NCI-H2227 treated with DMSO at 0.1 percent for 48 hours (cell line): ENCODE measurements around the gene PRUNE1.

Experiments used
- DNase-seq: peaks from one replicate; lab custom pipeline; 2025; lab: John Stamatoyannopoulos, UW

PRUNE1 gene

GRCh38 chr1:151005729-151006319, 2.4 kb upstream of the PRUNE1 start:
- no peak for DNase-seq

DNA sequence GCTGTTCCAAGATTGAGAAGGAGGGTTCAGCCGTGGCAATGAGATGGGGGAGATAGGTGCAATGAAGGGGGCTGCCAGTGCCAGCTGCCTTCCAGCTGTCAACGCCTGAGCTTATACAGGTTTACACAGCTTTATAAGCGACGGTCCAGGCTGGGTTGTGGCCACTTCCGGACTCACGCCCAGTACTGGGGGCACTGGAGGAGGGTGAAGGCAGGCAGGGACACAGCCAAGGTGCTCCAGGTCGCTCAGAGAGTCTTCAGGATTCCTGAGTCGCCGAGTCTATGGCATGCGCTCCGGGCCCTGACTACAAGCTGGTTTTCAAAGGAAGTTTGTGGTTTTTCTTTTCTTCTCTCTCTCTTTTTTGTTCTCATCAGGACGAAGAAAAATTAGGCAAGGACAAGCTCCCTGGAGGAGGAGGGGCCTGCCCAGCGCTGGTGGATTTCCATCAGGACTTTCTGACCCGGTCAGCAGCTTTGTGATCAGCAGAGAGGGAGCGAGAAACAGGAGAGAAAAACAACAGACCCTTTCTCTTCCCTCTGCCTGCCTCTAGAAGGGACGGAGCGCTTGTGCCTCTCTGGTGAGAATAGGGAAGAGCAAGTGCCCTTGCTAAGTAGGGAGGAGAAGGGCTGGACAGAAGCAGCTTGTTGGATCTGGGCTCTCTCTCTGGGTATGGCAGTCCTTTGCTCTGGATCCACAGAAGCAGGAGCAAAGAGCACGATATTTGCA, 1.8 kb upstream of the PRUNE1 start, which contains the start of gene MINDY1:
Gene MINDY1 (minus strand): TSS at position 576 of the 726 bp plus-strand sequence. CDS start 4,285 bp downstream, outside the sequence.
- DNase-seq = peak; percentile 77

- no peak for DNase-seq
Measured at GRCh38 chr1:151007853-151008243, 401 bp upstream of the PRUNE1 start.

GRCh38 chr1:151009206-151009587, 948 bp downstream of the PRUNE1 start:
- no peak for DNase-seq

- DNase-seq = no peak
Measured at GRCh38 chr1:151009674-151010345, 1.6 kb downstream of the PRUNE1 start.

- DNase-seq = no peak
Measured at GRCh38 chr1:151010346-151010726, 2.1 kb downstream of the PRUNE1 start.

- peak; percentile 56 for DNase-seq
Measured at GRCh38 chr1:151011154-151011850, 3.1 kb downstream of the PRUNE1 start.

DNA sequence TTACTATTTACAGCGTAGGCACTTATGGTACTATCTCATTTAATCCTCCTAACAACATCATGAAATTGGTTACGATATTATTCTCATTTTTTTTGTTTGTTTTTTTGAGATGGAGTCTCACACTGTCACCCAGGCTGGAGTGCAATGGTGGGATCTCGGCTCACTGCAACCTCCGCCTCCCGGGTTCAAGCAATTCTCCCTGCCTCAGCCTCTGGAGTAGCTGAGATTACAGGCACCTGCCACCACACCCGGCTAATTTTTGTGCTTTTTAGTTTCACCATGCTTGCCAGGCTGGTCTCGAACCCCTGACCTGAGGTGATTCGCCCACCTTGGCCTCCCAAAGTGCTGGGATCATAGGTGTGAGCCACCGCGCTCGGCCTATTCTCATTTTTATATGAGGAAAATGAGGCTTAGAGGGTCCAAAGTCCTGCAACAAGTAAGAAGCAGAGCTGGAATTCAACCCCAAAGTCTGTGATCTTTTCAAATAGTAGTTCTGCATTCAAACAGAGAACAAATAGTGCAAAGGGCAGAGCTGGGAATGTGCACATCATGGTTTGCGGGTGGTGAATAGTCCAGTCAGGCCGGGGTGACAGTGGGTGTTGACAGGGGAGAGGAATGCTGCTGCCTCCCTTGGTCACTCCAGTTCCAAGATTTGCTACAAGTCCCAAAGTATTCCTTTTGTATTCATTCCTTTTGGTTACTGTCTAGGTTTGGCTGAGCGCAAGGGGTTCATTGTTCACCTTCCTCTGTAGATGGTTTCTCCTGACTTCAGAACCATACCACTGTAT, 4.6 kb downstream of the PRUNE1 start:
- no peak for DNase-seq

GRCh38 chr1:151013518-151013917, 5.3 kb downstream of the PRUNE1 start:
- peak; percentile 53 for DNase-seq

DNA sequence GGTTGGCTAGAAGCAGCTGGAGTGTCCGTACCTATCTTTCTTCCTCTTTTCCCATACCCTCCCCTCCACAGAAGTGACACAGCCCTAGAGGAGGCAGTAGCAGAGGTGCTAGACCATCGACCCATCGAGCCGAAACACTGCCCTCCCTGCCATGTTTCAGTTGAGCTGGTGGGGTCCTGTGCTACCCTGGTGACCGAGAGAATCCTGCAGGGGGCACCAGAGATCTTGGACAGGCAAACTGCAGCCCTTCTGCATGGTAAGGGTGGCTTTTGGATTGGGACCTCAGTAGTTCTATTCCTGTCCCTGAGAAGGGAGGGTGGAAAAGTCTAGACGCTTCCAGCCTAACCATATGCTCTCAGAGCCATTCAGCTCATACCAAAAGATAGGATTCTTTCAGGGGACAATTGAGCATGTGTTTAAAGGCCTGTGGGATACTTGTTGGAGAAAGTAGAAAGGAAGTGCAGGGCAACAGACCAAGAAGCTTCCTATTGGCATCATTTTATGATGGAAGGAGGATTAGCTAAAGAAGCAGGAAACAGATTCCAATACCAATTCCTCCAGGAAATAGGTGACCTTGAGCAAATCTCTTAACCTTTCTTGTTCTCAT, 16.4 kb downstream of the PRUNE1 start:
- DNase-seq = peak; percentile 61

GRCh38 chr1:151026460-151026859, 18.2 kb downstream of the PRUNE1 start:
- no peak for DNase-seq

DNA sequence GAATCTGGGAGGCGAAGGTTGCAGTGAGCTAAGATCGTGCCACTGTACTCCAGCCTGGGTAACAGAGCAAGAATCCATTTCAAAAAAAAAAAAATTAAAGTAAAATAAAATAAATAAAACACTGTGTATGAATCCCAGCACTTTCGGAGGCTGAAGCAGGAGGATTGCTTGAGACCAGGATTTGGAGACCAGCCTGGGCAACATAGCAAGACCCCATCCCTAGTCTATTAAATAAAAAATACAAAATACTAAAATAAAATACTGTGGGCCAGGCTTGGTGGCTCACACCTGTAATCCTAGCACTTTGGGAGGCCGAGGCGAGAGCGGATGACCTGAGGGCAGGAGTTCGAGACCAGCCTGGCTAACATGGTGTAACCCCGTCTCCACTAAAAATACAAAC, 23.9 kb downstream of the PRUNE1 start:
- no peak for DNase-seq

- no peak for DNase-seq
Measured at GRCh38 chr1:151035167-151035566, 26.9 kb downstream of the PRUNE1 start.

GRCh38 chr1:151036356-151036755, 28.1 kb downstream of the PRUNE1 start, which contains the start of gene BNIPL:
Gene BNIPL, plus strand, starts transcription at chr1:151036586. Its CDS starts 140 bp downstream, at chr1:151036726.
- no peak for DNase-seq

DNA sequence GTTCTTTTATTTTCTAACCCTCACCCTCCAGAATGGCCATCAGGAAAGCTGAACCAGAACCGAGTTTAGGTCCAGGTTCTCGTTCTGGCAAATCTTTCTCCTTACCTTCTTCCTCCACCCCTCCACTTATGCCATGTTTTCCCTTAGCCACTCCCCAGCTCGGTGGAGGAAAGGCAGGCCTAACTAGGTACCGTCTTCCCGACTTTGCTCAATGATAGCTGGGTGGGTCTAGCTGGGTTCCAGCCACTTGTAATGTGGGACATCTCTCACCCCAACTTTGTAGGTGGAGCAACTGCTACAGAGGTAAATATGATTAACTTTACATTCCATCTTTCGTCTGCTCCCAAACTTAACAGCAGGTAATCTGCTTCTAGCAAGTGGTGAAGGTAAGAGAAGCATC, 28.8 kb downstream of the PRUNE1 start:
- no peak for DNase-seq

GRCh38 chr1:151039521-151039920, 31.3 kb downstream of the PRUNE1 start:
- DNase-seq = no peak

DNA sequence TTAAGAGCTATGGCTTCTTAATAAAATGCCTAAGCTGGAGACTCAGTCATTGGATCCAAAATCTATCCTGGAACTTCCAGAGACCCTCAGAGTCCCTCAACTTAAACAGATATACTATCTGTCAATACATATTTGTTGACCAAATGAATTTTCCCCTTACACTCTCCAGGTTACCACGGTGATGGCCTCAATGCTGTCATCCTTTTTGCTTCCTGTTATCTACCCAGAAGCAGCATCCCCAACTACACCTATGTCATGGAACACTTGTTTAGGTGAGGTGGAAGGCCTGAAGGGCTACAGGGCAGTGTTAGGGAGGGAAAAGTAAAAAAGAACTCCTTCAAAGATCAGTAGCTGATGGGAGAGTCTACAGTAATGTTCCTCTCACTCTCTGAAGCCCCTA, 34.9 kb downstream of the PRUNE1 start:
- DNase-seq = no peak

DNA sequence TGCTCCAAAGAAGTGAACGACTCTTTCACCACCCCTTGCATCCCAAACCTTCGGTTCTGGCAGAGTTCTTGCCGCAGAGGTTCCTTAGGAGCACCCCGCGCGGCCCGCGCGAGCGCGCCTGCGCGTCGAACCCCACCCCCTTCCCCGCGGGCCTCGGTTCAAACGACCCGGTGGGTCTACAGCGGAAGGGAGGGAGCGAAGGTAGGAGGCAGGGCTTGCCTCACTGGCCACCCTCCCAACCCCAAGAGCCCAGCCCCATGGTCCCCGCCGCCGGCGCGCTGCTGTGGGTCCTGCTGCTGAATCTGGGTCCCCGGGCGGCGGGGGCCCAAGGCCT, 39.3 kb downstream of the PRUNE1 start, which contains the start of gene C1orf56:
Gene C1orf56 (plus strand): TSS at position 161 of the 334 bp plus-strand sequence. CDS start 97 bp downstream, at position 258.
- DNase-seq = peak; percentile 79

DNA sequence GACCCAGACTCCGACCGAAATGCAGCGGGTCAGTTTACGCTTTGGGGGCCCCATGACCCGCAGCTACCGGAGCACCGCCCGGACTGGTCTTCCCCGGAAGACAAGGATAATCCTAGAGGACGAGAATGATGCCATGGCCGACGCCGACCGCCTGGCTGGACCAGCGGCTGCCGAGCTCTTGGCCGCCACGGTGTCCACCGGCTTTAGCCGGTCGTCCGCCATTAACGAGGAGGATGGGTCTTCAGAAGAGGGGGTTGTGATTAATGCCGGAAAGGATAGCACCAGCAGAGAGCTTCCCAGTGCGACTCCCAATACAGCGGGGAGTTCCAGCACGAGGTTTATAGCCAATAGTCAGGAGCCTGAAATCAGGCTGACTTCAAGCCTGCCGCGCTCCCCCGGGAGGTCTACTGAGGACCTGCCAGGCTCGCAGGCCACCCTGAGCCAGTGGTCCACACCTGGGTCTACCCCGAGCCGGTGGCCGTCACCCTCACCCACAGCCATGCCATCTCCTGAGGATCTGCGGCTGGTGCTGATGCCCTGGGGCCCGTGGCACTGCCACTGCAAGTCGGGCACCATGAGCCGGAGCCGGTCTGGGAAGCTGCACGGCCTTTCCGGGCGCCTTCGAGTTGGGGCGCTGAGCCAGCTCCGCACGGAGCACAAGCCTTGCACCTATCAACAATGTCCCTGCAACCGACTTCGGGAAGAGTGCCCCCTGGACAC, 39.8 kb downstream of the PRUNE1 start:
- DNase-seq = peak; percentile 37

GRCh38 chr1:151048645-151049032, 40.4 kb downstream of the PRUNE1 start:
- DNase-seq = no peak

DNA sequence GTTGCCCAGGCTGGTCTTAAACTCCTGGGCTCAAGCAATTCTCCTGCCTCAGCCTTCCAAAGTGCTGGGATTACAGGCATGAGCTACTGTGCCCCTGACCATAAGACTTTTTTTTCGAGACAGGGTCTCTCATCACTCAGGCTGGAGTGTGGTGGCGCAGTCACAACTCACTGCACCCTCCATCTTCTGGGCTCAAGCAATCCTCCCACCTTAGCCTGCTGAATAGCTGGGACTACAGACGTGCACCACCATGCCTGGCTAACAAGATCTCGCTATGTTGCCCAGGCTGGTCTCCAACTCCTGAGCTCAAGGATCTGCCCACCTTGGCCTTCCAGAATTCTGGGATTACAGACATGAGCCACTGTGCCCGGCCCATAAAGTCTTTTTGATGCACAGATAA, 41.2 kb downstream of the PRUNE1 start:
- no peak for DNase-seq
